ENCODE measurements around the gene EFL1.

The EFL1 gene

DNA sequence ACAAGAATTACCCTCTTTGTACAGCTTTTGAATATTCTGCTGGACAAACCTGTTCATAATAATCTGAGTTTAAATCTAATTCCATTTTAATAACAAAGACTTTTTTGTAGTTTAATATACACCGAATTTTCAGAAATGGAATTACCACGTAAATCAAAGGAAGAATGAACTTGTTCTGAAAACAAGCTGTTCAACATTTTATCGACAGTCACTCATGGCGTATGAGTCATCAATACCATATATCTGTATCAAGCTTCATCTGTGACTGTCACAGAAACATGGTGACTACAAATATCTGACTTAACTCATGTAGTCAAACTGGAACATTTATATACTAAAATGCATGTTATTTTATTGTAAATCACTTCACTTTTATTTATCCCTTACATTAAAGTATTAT, 90.0 kb downstream of the EFL1 start:
- TF ChIP-seq, protein P1, sequence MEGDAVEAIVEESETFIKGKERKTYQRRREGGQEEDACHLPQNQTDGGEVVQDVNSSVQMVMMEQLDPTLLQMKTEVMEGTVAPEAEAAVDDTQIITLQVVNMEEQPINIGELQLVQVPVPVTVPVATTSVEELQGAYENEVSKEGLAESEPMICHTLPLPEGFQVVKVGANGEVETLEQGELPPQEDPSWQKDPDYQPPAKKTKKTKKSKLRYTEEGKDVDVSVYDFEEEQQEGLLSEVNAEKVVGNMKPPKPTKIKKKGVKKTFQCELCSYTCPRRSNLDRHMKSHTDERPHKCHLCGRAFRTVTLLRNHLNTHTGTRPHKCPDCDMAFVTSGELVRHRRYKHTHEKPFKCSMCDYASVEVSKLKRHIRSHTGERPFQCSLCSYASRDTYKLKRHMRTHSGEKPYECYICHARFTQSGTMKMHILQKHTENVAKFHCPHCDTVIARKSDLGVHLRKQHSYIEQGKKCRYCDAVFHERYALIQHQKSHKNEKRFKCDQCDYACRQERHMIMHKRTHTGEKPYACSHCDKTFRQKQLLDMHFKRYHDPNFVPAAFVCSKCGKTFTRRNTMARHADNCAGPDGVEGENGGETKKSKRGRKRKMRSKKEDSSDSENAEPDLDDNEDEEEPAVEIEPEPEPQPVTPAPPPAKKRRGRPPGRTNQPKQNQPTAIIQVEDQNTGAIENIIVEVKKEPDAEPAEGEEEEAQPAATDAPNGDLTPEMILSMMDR (IDR thresholded peaks at IDR 0.05; ENCODE audit: low read depth, low read length), result no peak
- H3K4me3 ChIP-seq (ENCODE audit: low read depth, low read length), result no peak overlapping the region
- H3K9me3 ChIP-seq (ENCODE audit: severe bottlenecking), result no peaks in the 10 kb centered on the region
- DNase-seq, result no peak
- H3K27me3 ChIP-seq (ENCODE audit: insufficient read depth, low read depth, severe bottlenecking), result no peaks in the 10 kb centered on the region
- peaks cover 3% of the 10 kb centered on the region; the same call in 1 of the 2 replicates for H3K36me3 ChIP-seq
- no peak overlapping the region for H3K27ac ChIP-seq

GRCh38 chr15:82168757-82169156, 93.8 kb downstream of the EFL1 start:
- TF ChIP-seq, protein P1 (IDR thresholded peaks at IDR 0.05; ENCODE audit: low read depth, low read length), result no peak
- H3K9me3 ChIP-seq (ENCODE audit: severe bottlenecking), result no peaks in the 10 kb centered on the region
- no peak for DNase-seq
- peaks cover 3% of the 10 kb centered on the region for H3K36me3 ChIP-seq
- no peaks in the 10 kb centered on the region for H3K27me3 ChIP-seq (ENCODE audit: insufficient read depth, low read depth, severe bottlenecking)
- H3K4me3 ChIP-seq (ENCODE audit: low read depth, low read length), result no peak overlapping the region
- H3K27ac ChIP-seq, result no peak overlapping the region

DNA sequence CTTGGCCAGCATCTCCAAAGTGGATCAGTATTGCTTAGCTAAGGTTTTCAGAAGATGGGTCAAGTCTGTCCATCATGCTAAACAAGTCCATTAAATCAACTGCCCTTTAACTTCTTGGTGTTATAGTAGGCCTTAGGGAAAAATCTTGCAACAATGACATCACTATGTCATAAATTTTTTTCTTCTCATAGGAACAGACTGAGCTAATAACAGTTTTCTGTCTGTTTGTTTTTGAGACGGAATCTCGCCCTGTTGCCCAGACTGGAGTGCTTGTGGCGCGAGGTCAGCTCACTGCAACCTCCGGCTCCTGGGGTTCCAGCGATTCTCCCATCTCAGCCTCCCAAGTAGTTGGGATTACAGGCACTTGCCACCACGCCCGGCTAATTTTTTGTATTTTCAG, 94.2 kb downstream of the EFL1 start:
- no peak overlapping the region for H3K27ac ChIP-seq
- DNase-seq, result no peak
- H3K27me3 ChIP-seq (ENCODE audit: insufficient read depth, low read depth, severe bottlenecking), result no peaks in the 10 kb centered on the region
- H3K4me3 ChIP-seq (ENCODE audit: low read depth, low read length), result no peak overlapping the region
- TF ChIP-seq, protein P1 (IDR thresholded peaks at IDR 0.05; ENCODE audit: low read depth, low read length), result no peak
- peaks cover 8% of the 10 kb centered on the region for H3K36me3 ChIP-seq
- H3K9me3 ChIP-seq (ENCODE audit: severe bottlenecking), result no peaks in the 10 kb centered on the region

DNA sequence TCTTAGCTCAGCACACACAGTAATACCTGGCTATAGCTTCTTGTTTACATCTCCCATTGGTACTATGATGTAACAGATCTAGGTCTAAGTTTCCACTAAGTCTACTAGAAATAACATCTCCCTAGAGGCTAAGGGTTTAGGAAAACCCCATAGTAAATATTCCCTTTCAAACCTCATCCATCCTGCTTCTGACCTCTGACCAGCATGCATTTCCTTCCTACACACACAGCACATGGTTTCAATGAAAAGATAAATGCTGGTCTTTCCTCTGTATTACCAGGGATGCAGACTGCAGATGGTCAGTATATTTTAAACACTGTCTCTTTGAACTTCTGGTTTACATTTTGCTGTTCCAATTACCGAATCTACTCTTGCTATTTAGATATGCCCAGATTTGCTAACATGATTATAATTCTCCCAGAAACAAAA, 96.6 kb downstream of the EFL1 start:
- no peak for DNase-seq
- TF ChIP-seq, protein P1 (IDR thresholded peaks at IDR 0.05; ENCODE audit: low read depth, low read length), result no peak
- Histone ChIP-seq H3K27ac (no peak overlapping the region), H3K36me3 (peaks cover 15% of the 10 kb centered on the region), H3K4me3 (ENCODE audit: low read depth, low read length) (no peak overlapping the region), H3K9me3 (ENCODE audit: severe bottlenecking) (no peaks in the 10 kb centered on the region), H3K27me3 (ENCODE audit: insufficient read depth, low read depth, severe bottlenecking) (no peaks in the 10 kb centered on the region)

- no peak overlapping the region for H3K27ac ChIP-seq
Observed at GRCh38 chr15:82159922-82160321, 102.6 kb downstream of the EFL1 start.

GRCh38 chr15:82158811-82159210, 103.7 kb downstream of the EFL1 start:
- Histone ChIP-seq H3K27me3 (ENCODE audit: insufficient read depth, low read depth, severe bottlenecking) (no peaks in the 10 kb centered on the region), H3K9me3 (ENCODE audit: severe bottlenecking) (no peaks in the 10 kb centered on the region), H3K4me3 (ENCODE audit: low read depth, low read length) (no peak overlapping the region), H3K27ac (no peak overlapping the region), H3K36me3 (peaks cover 34% of the 10 kb centered on the region)
- TF ChIP-seq, protein P1 (IDR thresholded peaks at IDR 0.05; ENCODE audit: low read depth, low read length), result no peak
- no peak for DNase-seq

More at GRCh38 chr15:82159922-82160321, 102.6 kb downstream of the EFL1 start:
- TF ChIP-seq, protein P1 (IDR thresholded peaks at IDR 0.05; ENCODE audit: low read depth, low read length), result no peak
- Histone ChIP-seq H3K36me3 (peaks cover 34% of the 10 kb centered on the region), H3K27me3 (ENCODE audit: insufficient read depth, low read depth, severe bottlenecking) (no peaks in the 10 kb centered on the region), H3K4me3 (ENCODE audit: low read depth, low read length) (no peak overlapping the region), H3K9me3 (ENCODE audit: severe bottlenecking) (no peaks in the 10 kb centered on the region)
- DNase-seq, result no peak

Measured in WERI-Rb-1 (cell line).